MM.1S (cell line): ENCODE measurements around the gene MACROD2.

ENCODE experiments used
- DNase-seq: peaks from one replicate; pipeline ENCODE4 v3.0.0-alpha.2; 2015
- H2AFZ ChIP-seq: fragments of 300-600 bp; sonication (generic); 2 replicates; pipeline ENCODE4 v1.6.0; 2016; ENCODE audit warnings: antibody characterized with exemption, low read length
- H3F3A ChIP-seq: fragments of 300-600 bp; sonication (generic); 2 replicates; pipeline ENCODE4 v1.6.1; 2016; ENCODE audit warnings: mild to moderate bottlenecking, antibody characterized with exemption, low read length, moderate library complexity, mixed read lengths; ENCODE audit not compliant: insufficient read depth
- H3K27ac ChIP-seq: fragments of 300-600 bp; sonication (generic); 2 replicates; pipeline ENCODE4 v1.5.1; 2016; ENCODE audit warnings: mild to moderate bottlenecking, low read length
- H3K27me3 ChIP-seq: fragments of 300-600 bp; sonication (generic); replicated peaks from 2 replicates; pipeline ENCODE4 v1.6.0; 2016; ENCODE audit warnings: low read length; ENCODE audit not compliant: insufficient read depth
- H3K36me3 ChIP-seq: fragments of 300-600 bp; sonication (generic); replicated peaks from 2 replicates; pipeline ENCODE4 v1.6.1; 2016; ENCODE audit warnings: mild to moderate bottlenecking, low read length, mixed read lengths; ENCODE audit not compliant: insufficient read depth
- H3K4me1 ChIP-seq: fragments of 300-600 bp; sonication (generic); 2 replicates; pipeline ENCODE4 v1.6.1; 2016; ENCODE audit warnings: low read length, mixed read lengths
- H3K4me2 ChIP-seq: fragments of 300-600 bp; sonication (generic); 2 replicates; pipeline ENCODE4 v1.6.0; 2016; ENCODE audit warnings: low read depth, low read length
- H3K4me3 ChIP-seq: fragments of 300-600 bp; sonication (generic); 2 replicates; pipeline ENCODE4 v1.5.1; 2016; ENCODE audit warnings: low read length, mixed read lengths
- H3K79me2 ChIP-seq: fragments of 300-600 bp; sonication (generic); 2 replicates; pipeline ENCODE4 v1.6.1; 2016; ENCODE audit warnings: mixed run types, low read length, mixed read lengths
- H3K9ac ChIP-seq: fragments of 300-600 bp; sonication (generic); 2 replicates; pipeline ENCODE4 v1.6.1; 2016; ENCODE audit warnings: low read length, mixed read lengths
- H3K9me2 ChIP-seq: fragments of 300-600 bp; sonication (generic); replicated peaks from 2 replicates; pipeline ENCODE4 v1.6.1; 2016; ENCODE audit warnings: mild to moderate bottlenecking, low read length, mixed read lengths; ENCODE audit not compliant: insufficient read depth
- H3K9me3 ChIP-seq: fragments of 300-600 bp; sonication (generic); replicated peaks from 2 replicates; pipeline ENCODE4 v1.6.1; 2016; ENCODE audit warnings: mild to moderate bottlenecking, low read length, mixed read lengths; ENCODE audit not compliant: insufficient read depth
- H4K20me1 ChIP-seq: fragments of 300-600 bp; sonication (generic); 2 replicates; pipeline ENCODE4 v1.6.1; 2016; ENCODE audit warnings: mild to moderate bottlenecking, low read length, moderate library complexity, mixed read lengths; ENCODE audit not compliant: insufficient read depth
- EZH2 ChIP-seq: fragments of 300-600 bp; sonication (generic); optimal IDR thresholded peaks from 2 replicates; pipeline ENCODE3; 2017; ENCODE audit warnings: low read depth, mild to moderate bottlenecking, antibody characterized with exemption, low read length, mixed read lengths
- EZH2phosphoT487 ChIP-seq: fragments of 300-600 bp; sonication (generic); IDR thresholded peaks from 2 replicates; pipeline ENCODE4 v1.6.1; 2018; ENCODE audit warnings: antibody characterized with exemption, low read length
- TF ChIP-seq, protein P1 (sequence below): fragments of 300-600 bp; sonication (generic); IDR thresholded peaks from 2 replicates; pipeline ENCODE4 v1.5.1; 2016; ENCODE audit warnings: antibody characterized with exemption, low read length, mixed read lengths

The MACROD2 gene

GRCh38 chr20:14758356-14758755 lies 763.0 kb downstream of the MACROD2 start:
- Histone ChIP-seq H3K4me2 (no peak overlapping the region), H3K9me3 (no peaks in the 10 kb centered on the region), H3K27ac (no peak overlapping the region), H3K27me3 (no peaks in the 10 kb centered on the region), H3K36me3 (no peaks in the 10 kb centered on the region), H3K9me2 (no peaks in the 10 kb centered on the region), H3F3A (no peaks in the 10 kb centered on the region), H4K20me1 (no peaks in the 10 kb centered on the region), H3K4me3 (no peak overlapping the region), H3K79me2 (no peaks in the 10 kb centered on the region), H3K9ac (no peak overlapping the region), H3K4me1 (no peaks in the 10 kb centered on the region), H2AFZ (no peak overlapping the region)
- DNase-seq: no peak
- TF ChIP-seq EZH2phosphoT487 (no peak), EZH2 (no peak)
- TF ChIP-seq, protein P1, sequence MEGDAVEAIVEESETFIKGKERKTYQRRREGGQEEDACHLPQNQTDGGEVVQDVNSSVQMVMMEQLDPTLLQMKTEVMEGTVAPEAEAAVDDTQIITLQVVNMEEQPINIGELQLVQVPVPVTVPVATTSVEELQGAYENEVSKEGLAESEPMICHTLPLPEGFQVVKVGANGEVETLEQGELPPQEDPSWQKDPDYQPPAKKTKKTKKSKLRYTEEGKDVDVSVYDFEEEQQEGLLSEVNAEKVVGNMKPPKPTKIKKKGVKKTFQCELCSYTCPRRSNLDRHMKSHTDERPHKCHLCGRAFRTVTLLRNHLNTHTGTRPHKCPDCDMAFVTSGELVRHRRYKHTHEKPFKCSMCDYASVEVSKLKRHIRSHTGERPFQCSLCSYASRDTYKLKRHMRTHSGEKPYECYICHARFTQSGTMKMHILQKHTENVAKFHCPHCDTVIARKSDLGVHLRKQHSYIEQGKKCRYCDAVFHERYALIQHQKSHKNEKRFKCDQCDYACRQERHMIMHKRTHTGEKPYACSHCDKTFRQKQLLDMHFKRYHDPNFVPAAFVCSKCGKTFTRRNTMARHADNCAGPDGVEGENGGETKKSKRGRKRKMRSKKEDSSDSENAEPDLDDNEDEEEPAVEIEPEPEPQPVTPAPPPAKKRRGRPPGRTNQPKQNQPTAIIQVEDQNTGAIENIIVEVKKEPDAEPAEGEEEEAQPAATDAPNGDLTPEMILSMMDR: no peak

GRCh38 chr20:14759979-14760378 lies 764.7 kb downstream of the MACROD2 start:
- no peak for DNase-seq
- Histone ChIP-seq H3K27me3 (no peaks in the 10 kb centered on the region), H3K36me3 (no peaks in the 10 kb centered on the region), H3K9me2 (no peaks in the 10 kb centered on the region), H3K4me1 (no peaks in the 10 kb centered on the region), H2AFZ (no peak overlapping the region), H3K4me3 (no peak overlapping the region), H3K79me2 (no peaks in the 10 kb centered on the region), H3K9ac (no peak overlapping the region), H3F3A (no peaks in the 10 kb centered on the region), H3K9me3 (no peaks in the 10 kb centered on the region), H4K20me1 (no peaks in the 10 kb centered on the region), H3K27ac (no peak overlapping the region), H3K4me2 (no peak overlapping the region)
- TF ChIP-seq EZH2phosphoT487: no peak
- TF ChIP-seq, protein P1: no peak

DNA sequence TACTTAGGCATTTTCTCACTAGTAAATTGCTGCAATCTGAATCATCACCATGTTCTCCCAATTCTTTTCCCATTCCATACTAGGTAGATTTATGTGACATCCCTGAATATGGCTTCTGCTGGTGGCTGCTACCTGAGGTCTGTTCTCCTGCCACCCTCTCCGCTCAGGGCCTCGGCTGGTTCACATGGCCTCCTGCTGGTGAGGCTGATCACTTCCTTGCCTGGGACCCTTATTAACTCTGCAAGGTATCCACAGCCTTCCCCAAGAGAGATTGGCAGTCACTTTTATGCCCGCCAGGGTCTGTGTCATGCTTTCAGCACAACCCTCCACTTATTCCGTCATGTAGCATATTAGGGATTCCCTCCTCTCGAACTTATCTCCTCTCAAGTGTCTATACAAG lies 766.6 kb downstream of the MACROD2 start:
- no peak overlapping the region for H3K9ac ChIP-seq
- no peaks in the 10 kb centered on the region for H3K79me2 ChIP-seq
- H3K9me2 ChIP-seq: no peaks in the 10 kb centered on the region
- H3K36me3 ChIP-seq: no peaks in the 10 kb centered on the region
- H3K27me3 ChIP-seq: no peaks in the 10 kb centered on the region
- no peaks in the 10 kb centered on the region for H3K9me3 ChIP-seq
- no peaks in the 10 kb centered on the region for H3K4me1 ChIP-seq
- no peak overlapping the region for H3K27ac ChIP-seq
- DNase-seq: no peak
- H2AFZ ChIP-seq: no peak overlapping the region
- TF ChIP-seq, protein P1: no peak
- no peak for TF ChIP-seq EZH2phosphoT487
- no peak for TF ChIP-seq EZH2
- no peak overlapping the region for H3K4me3 ChIP-seq
- no peak overlapping the region for H3K4me2 ChIP-seq
- H3F3A ChIP-seq: no peaks in the 10 kb centered on the region
- no peaks in the 10 kb centered on the region for H4K20me1 ChIP-seq
